K562 (cell line): ENCODE results near the gene PTH2. TPM values are rescaled to one million over a fixed set of nuclear protein-coding genes. Genes with fewer than 3 reads are reported as not detected.

ENCODE experiments used
- BRF1 ChIP-seq: IDR thresholded peaks from 3 replicates; pipeline ENCODE4 v1.6.1; 2011; ENCODE audit warnings: borderline replicate concordance, mild to moderate bottlenecking; ENCODE audit not compliant: insufficient read length; ENCODE audit errors: extremely low read depth
- CREB3 ChIP-seq: fragments of 450-650 bp; conservative IDR thresholded peaks from 2 replicates; pipeline ENCODE4 v1.6.1; 2016; ENCODE audit warnings: missing genetic modification characterization, low read depth, mild to moderate bottlenecking, missing compliant biosample characterization, moderate library complexity
- ERF ChIP-seq: fragments of 450-650 bp; formaldehyde crosslinking; IDR thresholded peaks from 2 replicates; pipeline ENCODE4 v1.4.0; 2020; ENCODE audit warnings: mild to moderate bottlenecking, mixed read lengths
- GABPA ChIP-seq: fragments of 200-800 bp; sonication (Bioruptor generic); conservative IDR thresholded peaks from 2 replicates; pipeline ENCODE4 v1.6.1; 2016; ENCODE audit warnings: low read depth, missing genetic modification characterization, missing compliant biosample characterization
- JUND ChIP-seq, 2 experiments: IDR thresholded peaks; 2 replicates in 1 of 2; 3 replicates in 1 of 2; pipeline ENCODE4 v1.6.1; 2011; ENCODE audit warnings: borderline replicate concordance in 2 of 2, low read depth in 2 of 2, low read length in 2 of 2, improper control_type of control experiment in 1 of 2, missing biosample characterization in 1 of 2, missing genetic modification characterization in 1 of 2, missing genetic modification reagents in 1 of 2
- KDM5B ChIP-seq: fragments of 200-600 bp; sonication (generic); IDR thresholded peaks from 2 replicates; pipeline ENCODE4 v1.6.1; 2012; ENCODE audit warnings: low read depth, mild to moderate bottlenecking, moderate library complexity, low read length, control low read depth, inconsistent platforms; ENCODE audit not compliant: insufficient replicate concordance
- MAFG ChIP-seq: fragments of 450-650 bp; conservative IDR thresholded peaks from 2 replicates; pipeline ENCODE4 v1.6.1; 2016; ENCODE audit warnings: missing genetic modification characterization, missing compliant biosample characterization
- RBM15 ChIP-seq: fragments of 200-400 bp; formaldehyde crosslinking; IDR thresholded peaks from 2 replicates; pipeline ENCODE4 v1.6.1; 2018; ENCODE audit warnings: mild to moderate bottlenecking, low read length, moderate library complexity; ENCODE audit not compliant: insufficient read depth
- SUPT5H ChIP-seq: fragments of 450-650 bp; IDR thresholded peaks from 2 replicates; pipeline ENCODE4 v1.6.1; 2016
- TSHZ1 ChIP-seq: fragments of 250-450 bp; sonication (Bioruptor Pico); IDR thresholded peaks from 2 replicates; pipeline ENCODE4 v1.4.0; 2020; ENCODE audit warnings: mild to moderate bottlenecking, moderate library complexity
- ZBTB33 ChIP-seq: sonication (generic); formaldehyde crosslinking; IDR thresholded peaks from 2 replicates; pipeline ENCODE4 v1.8.1; 2023; ENCODE audit warnings: mild to moderate bottlenecking, missing genetic modification reagents
- ZBTB8A ChIP-seq: fragments of 450-650 bp; IDR thresholded peaks from 2 replicates; pipeline ENCODE4 v1.6.1; 2018; ENCODE audit warnings: mild to moderate bottlenecking, moderate library complexity; ENCODE audit not compliant: partially characterized antibody
- ZNF512 ChIP-seq: IDR thresholded peaks from 2 replicates; pipeline ENCODE4 v1.6.1; 2016; ENCODE audit warnings: missing genetic modification characterization, missing compliant biosample characterization
- ZNF518B ChIP-seq: fragments of 250-450 bp; sonication (Bioruptor Pico); IDR thresholded peaks from 2 replicates; pipeline ENCODE4 v1.5.0; 2021; ENCODE audit warnings: mild to moderate bottlenecking, moderate library complexity
- ZNF584 ChIP-seq: fragments of 200-800 bp; sonication (Bioruptor generic); IDR thresholded peaks from 2 replicates; pipeline ENCODE4 v1.6.1; 2016; ENCODE audit warnings: low read depth, mild to moderate bottlenecking, missing genetic modification characterization, missing compliant biosample characterization
- polyA plus RNA-seq, 8 experiments: library from polyadenylated mRNA; depleted of rRNA in 4 of 8; stranded (reverse) in 5 of 8; unstranded in 3 of 8; fragments of >200 nt; fragmentation: Nextera tagmentation in 2 of 8; fragmentation: Illumina TruSeq in 1 of 8; extraction: Ambion mirVana in 2 of 8; extraction: Trizol in 1 of 8; gene quantifications; 2 replicates each; pipeline versions ENCODE4 v1.2.1 to v1.2.3, GENCODE V29; 2011 to 2014; ENCODE audit warnings: inconsistent platforms in 1 of 8, missing spikeins in 1 of 8
- total RNA-seq, 7 experiments: library from RNA; depleted of rRNA in 6 of 7; stranded (reverse); fragments of >200 nt in 6 of 7; fragmentation: Illumina TruSeq in 2 of 7; extraction: Trizol in 2 of 7; gene quantifications; 2 replicates each; pipeline versions ENCODE4 v1.2.1 to v1.2.3, GENCODE V29; 2011 to 2021; ENCODE audit warnings: low replicate concordance in 1 of 7

The PTH2 gene
- total and polyA plus RNA-seq, 9 of the 15 experiments (the other 6 are each of a cell fraction or from before 2014, with no cell fraction given), result 1.3 TPM; not detected in 8

GRCh38 chr19:49453757-49454240, 30.6 kb upstream of the PTH2 start (continued):
- TF ChIP-seq ZNF518B (CRISPR knock-in tag) (no peak), JUND (IDR thresholded peaks at IDR 0.05; ENCODE audit: borderline replicate concordance, low read depth, low read length) (no peak), JUND (tag; IDR thresholded peaks at IDR 0.05; ENCODE audit: borderline replicate concordance, low read depth, low read length) (no peak), ZNF512 (tag) (no peak), TSHZ1 (CRISPR knock-in tag) (no peak), BRF1 (no peak), ZBTB8A (no peak), RBM15 (no peak), KDM5B (no peak), ERF (CRISPR knock-in tag) (no peak), CREB3 (tag) (no peak), ZNF584 (CRISPR knock-in tag) (no peak), MAFG (tag) (no peak), ZBTB33 (CRISPR knock-in tag) (no peak), GABPA (tag) (peak; percentile 76), SUPT5H (no peak)
